Measurements from ENCODE around the gene SMARCA2.

SMARCA2 gene

GRCh38 chr9:2014696-2015580, at the start of gene SMARCA2:
Gene SMARCA2 (plus strand): TSS chr9:2015347. CDS start chr9:2029023, 13,676 bp downstream.
- DNase-seq (ENCODE audit: low read depth in 3 of 3) = peak; percentile 90 to 96 (median 92)

DNA sequence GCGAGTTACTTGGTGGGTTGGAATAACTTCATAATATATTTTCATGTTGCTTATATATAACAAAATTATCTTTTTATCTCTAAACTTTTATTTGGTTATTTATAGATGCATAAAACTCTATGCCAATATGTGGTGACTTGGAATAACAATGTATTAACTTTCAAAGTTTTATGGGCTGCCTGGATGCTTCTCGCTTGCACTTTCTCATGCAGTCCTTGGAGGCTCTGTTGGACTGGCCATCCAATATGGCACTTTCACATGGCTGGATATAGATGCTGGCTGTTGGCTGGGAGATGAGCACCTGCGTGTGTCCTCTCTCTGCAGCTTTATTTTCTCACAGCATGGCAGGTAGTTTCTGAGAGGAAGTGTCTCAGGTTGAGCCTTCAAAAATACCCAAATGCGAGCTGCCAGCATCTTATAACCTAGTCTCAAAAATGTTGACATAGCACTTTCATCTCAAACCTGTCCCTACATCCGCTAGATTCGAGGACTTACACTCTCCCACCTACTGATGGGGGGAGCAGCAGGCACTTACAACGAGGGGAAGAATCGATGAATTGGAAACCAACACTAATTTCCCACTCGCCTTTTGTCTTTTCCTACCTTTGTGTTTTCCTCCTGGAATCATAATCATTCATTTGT, 48.3 kb upstream of the SMARCA2 start:
- no peak for DNase-seq (ENCODE audit: low read depth in 3 of 3)

DNA sequence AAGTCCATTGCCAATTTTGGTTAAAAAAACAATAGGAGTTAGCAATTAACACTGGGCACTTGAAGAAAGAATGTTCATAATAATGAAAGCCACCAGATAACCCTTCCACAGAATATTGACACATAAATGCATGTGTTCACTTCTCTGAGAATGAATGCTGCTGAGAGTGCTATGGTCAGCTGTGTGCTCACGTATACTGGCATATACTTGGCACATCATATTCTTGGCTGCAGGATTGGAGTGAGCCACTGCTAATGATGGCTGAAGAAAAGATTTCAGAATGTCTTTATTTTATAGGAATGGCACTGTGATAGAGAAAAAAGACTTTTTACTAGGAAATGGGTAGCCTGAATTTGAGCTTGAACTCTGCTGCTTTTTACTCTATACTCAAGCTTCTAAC, 46.0 kb upstream of the SMARCA2 start:
- no peak for DNase-seq (ENCODE audit: low read depth in 3 of 3)

- DNase-seq (ENCODE audit: low read depth in 3 of 3) = no peak
Observed at GRCh38 chr9:1969898-1970297, 45.2 kb upstream of the SMARCA2 start.

DNA sequence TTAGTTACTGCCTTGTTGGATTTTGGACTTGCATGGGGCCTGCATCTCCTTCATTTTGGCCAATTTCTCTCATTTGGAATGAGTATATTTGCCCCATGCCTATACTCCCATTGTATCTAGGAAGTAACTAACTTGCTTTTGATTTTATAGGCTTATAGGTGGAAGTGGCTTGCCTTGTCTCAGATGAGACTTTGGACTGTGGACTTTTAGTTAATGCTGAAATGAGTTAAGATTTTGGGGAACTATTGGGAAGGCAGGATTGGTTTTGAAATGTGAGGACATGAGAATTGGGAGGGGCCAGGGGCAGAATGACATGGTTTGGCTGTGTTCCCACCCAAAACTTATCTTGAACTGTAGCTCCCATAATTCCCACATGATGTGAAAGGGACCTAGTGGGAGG, 42.5 kb upstream of the SMARCA2 start:
- DNase-seq (ENCODE audit: low read depth in 3 of 3) = no peak

DNA sequence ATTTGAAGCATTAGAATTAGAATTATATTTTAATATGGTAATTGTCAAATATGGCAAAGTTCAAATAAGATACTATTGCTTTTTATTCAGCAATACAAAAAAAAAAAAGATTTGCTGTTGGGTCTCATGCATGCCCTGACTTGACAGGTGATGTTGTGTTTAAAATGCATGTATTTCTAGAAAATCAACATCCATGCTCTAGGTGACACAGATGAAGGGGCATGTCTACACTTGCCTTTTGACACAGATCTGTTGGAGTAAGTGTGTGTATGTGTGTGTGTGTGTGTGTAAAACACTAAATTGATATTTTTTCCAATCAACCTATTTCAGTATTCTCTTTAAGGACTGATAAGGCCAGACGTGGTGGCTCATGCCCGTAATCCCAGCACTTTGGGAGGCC, 38.1 kb upstream of the SMARCA2 start:
- no peak for DNase-seq (ENCODE audit: low read depth in 3 of 3)

DNA sequence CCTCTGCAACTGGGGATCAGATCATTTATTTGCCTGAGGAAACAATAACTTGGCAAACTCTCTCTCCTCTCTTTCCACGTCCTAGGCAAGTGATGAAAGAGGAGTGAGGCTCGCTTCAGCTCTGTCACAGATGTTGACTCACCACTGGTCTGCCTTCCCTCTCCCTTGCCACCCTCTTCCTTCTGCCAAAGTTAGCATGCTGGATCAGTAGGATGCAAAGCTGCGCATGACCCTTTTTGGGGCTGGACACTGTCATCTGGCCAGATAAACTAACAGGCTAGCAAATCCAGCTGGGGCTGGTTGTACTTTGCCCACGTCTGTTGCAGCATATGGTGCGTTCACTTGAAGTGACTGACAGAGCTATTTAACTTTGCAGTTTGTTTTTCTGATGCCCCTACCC, 36.2 kb upstream of the SMARCA2 start:
- DNase-seq (ENCODE audit: low read depth in 3 of 3) = no peak

DNA sequence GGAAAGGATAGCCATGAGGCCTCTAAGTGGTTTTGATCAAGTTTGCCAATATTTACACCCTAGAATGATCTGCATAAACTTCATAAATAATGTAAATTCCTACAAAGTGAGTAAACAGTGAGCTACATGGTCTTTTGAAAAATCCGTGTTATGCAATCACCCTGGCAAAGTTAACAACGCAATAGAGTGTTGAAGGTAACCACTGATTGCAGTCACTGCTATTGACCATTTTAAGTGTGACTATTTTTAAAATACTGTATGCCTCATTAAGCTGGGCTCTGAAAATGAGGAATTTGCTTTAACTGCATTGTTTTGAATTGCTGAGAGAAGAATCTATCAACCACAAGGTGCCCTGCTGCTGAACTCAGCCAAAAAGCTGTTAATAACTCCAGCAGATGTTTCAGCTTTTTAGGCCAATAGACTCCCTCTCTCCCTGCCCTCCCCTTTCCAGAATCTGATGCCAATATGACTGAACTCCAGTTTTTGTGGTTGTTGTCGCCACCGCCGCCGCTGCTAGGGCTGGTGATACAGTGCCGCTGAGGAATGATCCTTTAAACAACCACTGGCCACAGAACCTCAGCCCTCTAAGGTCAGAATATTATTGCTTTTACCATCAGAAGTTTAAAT, 35.3 kb upstream of the SMARCA2 start:
- DNase-seq (ENCODE audit: low read depth in 3 of 3) = no peak

DNA sequence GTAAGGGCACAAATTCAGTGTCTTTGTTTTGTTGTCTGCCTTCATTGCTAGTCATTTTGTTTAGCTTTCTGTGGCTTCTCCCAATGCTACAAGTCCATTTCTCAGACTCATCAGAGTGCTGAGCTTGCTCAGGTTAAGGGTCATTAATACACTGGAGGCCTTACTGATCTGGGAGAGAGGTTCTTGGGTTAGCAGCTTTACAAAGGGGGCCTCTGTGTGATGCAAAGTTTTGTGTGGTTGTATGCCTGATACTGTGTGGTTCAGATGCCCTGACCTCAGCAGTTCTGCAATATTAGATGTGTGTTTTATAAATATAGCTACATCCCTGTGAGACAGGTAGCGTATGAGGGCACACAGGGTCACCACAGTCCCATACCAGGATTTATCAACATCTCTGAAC, 34.8 kb upstream of the SMARCA2 start:
- DNase-seq (ENCODE audit: low read depth in 3 of 3) = no peak

DNA sequence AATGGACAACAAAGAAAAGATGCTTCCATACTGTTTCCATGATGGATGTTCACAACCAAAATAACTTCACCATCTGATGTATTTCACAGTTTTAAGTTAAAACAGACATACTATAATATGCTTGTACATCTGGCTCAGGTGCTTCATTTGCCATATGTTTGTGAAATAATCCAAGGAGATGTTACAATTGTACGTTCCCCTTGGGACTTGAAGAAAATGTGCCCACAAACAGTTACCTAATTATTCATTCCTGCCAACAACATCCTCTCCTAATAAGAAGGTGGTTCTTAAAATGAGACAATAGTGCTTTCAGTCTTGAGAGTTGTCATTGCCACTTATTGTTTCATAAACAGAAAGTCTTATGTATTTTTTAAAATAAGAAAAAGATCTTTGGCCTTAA, 33.1 kb upstream of the SMARCA2 start:
- no peak for DNase-seq (ENCODE audit: low read depth in 3 of 3)

DNA sequence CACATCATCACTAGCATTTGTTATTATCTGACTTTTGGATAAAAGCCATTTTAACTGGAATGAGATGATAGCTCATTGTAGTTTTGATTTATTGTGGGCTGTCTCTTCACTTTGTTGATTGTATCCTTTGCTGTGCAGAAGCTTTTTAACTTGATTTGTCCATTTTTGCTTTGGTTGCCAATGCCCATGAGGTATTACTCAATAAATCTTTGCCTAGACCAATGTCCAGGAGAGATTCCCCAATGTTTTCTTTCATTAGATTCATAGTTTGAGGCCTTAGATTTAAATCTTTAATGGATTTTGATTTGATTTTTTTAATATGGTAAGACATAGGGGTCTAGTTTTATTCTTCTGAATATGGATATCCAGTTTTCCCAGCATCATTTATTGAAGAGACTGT, 28.8 kb upstream of the SMARCA2 start:
- no peak for DNase-seq (ENCODE audit: low read depth in 3 of 3)

- no peak for DNase-seq (ENCODE audit: low read depth in 3 of 3)
Observed at GRCh38 chr9:1989500-1989899, 25.6 kb upstream of the SMARCA2 start.

DNA sequence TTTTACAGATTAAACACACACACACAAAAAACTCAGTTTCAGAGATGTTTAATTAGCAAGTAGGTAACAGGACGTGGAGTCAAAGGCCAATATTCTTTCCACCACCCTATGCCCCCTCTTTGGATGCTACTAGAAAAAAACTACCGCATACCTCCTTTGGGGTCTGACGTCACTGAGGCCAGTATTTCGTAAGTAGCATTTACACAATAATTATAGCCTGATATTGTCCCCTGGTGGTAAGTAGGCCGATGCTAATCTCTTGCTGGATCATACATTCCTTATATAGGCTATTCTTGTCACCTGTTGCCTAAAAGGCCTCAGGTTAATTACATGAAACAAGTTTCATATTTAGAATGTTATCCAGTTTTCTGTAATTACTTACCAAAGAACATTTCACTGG, 21.0 kb upstream of the SMARCA2 start:
- DNase-seq (ENCODE audit: low read depth in 3 of 3) = no peak

GRCh38 chr9:1995084-1995483, 20.1 kb upstream of the SMARCA2 start:
- no peak for DNase-seq (ENCODE audit: low read depth in 3 of 3)

DNA sequence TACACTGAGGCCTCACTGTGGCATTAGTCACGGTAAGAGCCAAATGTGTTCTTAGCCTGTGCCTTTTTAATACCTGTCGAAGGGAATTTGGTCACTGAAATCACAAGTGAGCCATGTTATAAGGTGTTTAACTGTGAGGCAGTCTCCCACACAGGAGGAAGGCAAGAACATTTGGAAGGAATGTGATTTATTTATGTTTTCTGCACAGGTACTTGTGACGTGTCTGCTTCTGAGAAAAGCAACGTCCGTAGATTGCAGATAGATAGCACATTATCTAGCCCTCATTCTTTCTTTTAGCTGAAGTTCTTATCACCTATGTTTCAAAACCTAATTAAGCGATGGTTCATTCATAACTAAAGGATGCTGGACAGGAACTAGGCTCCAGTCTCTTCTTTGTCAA, 19.0 kb upstream of the SMARCA2 start:
- DNase-seq (ENCODE audit: low read depth in 3 of 3) = no peak

DNA sequence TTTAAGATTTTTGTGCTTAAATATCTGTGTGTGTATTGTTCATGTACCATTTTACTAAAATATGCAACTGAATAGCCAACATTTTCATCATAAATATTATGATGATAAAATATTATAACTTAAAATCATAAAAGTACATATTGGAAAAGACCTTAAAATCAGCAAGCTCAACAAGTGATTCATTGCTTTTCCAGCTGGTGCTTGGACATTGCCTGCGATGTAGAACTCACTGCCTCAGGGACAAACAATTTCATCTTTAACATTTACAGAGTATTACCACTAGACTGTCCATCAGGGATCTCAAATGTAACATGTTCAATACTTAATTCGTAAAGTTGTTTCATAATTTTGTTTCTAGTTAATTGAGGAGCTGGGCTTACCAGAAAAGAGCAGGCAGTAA, 17.5 kb upstream of the SMARCA2 start:
- no peak for DNase-seq (ENCODE audit: low read depth in 3 of 3)

GRCh38 chr9:1998111-1998510, 17.0 kb upstream of the SMARCA2 start:
- DNase-seq (ENCODE audit: low read depth in 3 of 3) = no peak

GRCh38 chr9:2000314-2000713, 14.8 kb upstream of the SMARCA2 start:
- no peak for DNase-seq (ENCODE audit: low read depth in 3 of 3)

DNA sequence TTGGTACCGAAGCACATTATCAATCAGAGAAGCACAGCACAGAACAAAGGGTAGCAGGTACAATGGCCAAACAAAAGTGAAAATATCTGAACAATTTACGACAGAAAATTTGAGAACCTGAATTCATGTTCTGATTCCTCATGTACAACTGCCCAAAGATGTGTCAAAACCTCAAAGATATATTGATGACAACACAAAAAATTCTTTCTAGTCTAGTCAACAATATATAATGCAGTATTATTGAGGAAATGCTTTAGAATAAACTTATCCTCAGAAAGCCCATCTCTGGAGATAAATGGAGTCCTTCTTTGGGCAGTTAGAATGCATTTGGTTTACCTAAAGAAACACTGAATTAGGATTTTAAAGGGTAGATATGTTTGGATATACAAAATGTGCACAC, 6.8 kb upstream of the SMARCA2 start:
- no peak for DNase-seq (ENCODE audit: low read depth in 3 of 3)

DNA sequence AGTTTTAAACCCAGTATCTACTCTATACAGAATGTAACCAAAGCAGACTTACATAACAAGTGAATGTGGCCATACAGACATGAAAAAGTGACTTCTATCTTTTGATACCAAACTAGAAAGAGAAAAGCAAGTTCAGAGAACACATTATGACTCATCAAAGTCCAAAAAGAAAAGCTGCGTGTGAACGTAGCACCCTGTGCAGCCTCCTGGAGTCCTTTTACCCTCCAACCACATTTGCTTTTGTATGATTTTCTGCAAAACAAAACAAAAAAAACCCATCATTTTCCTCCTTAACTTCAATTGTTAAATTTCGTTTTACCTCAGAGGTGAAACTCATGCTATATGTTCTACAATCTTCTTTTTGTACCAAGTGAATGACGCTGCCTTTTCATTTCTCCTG, 2.8 kb upstream of the SMARCA2 start:
- DNase-seq (ENCODE audit: low read depth in 3 of 3) = peak in 1 of 3 donors; percentile 14

GRCh38 chr9:2013743-2014475, 1.2 kb upstream of the SMARCA2 start:
- no peak for DNase-seq (ENCODE audit: low read depth in 3 of 3)

Measured in stimulated activated CD4-positive, alpha-beta T cell treated with anti-CD3 and anti-CD28 coated beads, TNF-alpha, amount 100 ng/mL, for 48 hours (primary cell).